Measurements from ENCODE around the gene NUDT5. TPM values are rescaled to one million over a fixed set of nuclear protein-coding genes. Genes with fewer than 3 reads are reported as not detected.

The NUDT5 gene
- total and polyA plus RNA-seq, 5 experiments from 2014 or later = 45.0 to 55.7 (median 50.7) TPM

Small RNAs within 50 kb of the gene (microRNA-seq; reads per million reads assigned to microRNA genes)
- not detected for gene MIR548AK (ENCODE audit: borderline microRNAs expressed)

Other genes with a start within 250 kb of the NUDT5 start
- gene UPF2, start 153.1 kb downstream of the NUDT5 start, total RNA-seq = 10 to 100 TPM; 37.3 to 37.4 TPM
- 10 to 100 TPM; 10.9 to 14.4 (median 12.3) TPM for gene UPF2, start 153.1 kb downstream of the NUDT5 start, polyA plus RNA-seq
- 10 to 100 TPM; 15.2 to 18.2 TPM for gene DHTKD1, start 126.9 kb downstream of the NUDT5 start, total RNA-seq
- 1 to 10 TPM; 5.4 to 8.0 (median 6.6) TPM for gene DHTKD1, start 126.9 kb downstream of the NUDT5 start, polyA plus RNA-seq
- gene SEC61A2, start 66.2 kb downstream of the NUDT5 start, total RNA-seq = 10 to 100 TPM; 14.0 to 15.6 TPM
- gene SEC61A2, start 66.2 kb downstream of the NUDT5 start, polyA plus RNA-seq = 1 to 10 TPM; 1.9 to 4.2 (median 2.4) TPM
- 10 to 100 TPM; 42.3 to 42.9 TPM for gene CDC123, start 297 bp upstream of the NUDT5 start, total RNA-seq
- 10 to 100 TPM; 83.1 to 91.0 (median 83.6) TPM for gene CDC123, start 297 bp upstream of the NUDT5 start, polyA plus RNA-seq
- 10 to 100 TPM; 16.2 to 18.5 TPM for gene CAMK1D, start 153.7 kb upstream of the NUDT5 start, total RNA-seq
- 10 to 100 TPM in 2 of 3 donors, 1 to 10 TPM in 1; 7.5 to 12.3 (median 10.8) TPM for gene CAMK1D, start 153.7 kb upstream of the NUDT5 start, polyA plus RNA-seq